GM19193 (cell line): ENCODE data around the gene FBXL16.

Experiments
- POLR2A ChIP-seq: IDR thresholded peaks from 4 replicates; pipeline ENCODE4 v1.6.1; 2011; ENCODE audit not compliant: insufficient read depth, insufficient read length; ENCODE audit errors: extremely low read depth

Gene FBXL16

GRCh38 chr16:728131-728889 lies 22.7 kb upstream of the FBXL16 start:
- no peak for TF ChIP-seq POLR2A

- peak; percentile 24 for TF ChIP-seq POLR2A
These were observed 21.8 kb upstream of the FBXL16 start for GRCh38 chr16:727291-727977.

DNA sequence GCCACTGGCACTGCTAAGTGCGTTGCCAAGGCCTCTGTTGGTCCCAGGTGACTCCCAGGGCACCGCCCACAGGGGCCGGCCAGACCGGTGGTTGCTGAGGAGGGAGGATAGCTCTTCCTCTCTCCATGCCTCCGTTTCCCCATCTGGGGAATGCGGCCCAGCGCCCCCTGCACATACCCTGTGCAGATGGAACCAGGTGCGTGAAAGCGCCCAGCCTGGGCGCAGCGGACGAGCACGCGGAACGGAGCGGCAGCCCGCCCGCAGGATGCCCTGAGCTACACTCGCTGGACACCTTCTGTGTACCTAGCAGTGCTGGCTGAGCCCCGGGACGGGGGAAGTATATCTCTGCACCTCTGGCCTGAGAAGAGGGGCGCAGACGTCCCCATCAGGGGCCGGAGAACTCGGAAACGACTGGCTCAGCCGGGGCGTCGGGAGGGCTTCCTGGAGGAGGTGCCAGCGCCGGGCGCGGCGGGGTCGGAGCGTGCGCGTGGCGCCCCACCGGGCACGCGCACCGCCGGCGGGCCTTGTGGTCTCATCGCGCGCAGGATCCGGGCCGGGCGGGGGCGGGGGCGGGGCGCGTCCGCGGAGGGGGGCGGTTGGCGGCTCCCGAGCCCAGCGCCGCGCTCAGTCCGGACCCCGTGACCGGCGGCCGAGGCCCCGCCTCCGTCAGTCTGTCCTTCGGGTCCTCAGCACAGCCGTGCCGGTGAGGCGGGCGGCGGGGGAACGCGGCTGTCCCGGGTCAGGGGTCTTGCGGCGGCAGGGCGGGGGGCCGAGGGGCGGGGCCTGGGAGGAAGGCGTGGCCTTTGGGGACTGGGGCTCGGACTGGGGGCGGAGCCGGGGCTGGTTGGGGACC lies 21.1 kb upstream of the FBXL16 start, which contains the start of the genes CCDC78 and HAGHL:
CCDC78 (minus strand) TSS at position 6 of the 853 bp plus-strand sequence. CDS start 76 bp downstream, outside the sequence.
HAGHL (plus strand) TSS at position 669 of the 853 bp plus-strand sequence. CDS start 404 bp downstream, outside the sequence.
- peak; percentile 22 for TF ChIP-seq POLR2A

- no peak for TF ChIP-seq POLR2A
These were observed 20.5 kb upstream of the FBXL16 start for GRCh38 chr16:726188-726437.

- no peak for TF ChIP-seq POLR2A
These were observed 20.0 kb upstream of the FBXL16 start for GRCh38 chr16:725463-726187.

- no peak for TF ChIP-seq POLR2A
These were observed 19.4 kb upstream of the FBXL16 start for GRCh38 chr16:725041-725376.

DNA sequence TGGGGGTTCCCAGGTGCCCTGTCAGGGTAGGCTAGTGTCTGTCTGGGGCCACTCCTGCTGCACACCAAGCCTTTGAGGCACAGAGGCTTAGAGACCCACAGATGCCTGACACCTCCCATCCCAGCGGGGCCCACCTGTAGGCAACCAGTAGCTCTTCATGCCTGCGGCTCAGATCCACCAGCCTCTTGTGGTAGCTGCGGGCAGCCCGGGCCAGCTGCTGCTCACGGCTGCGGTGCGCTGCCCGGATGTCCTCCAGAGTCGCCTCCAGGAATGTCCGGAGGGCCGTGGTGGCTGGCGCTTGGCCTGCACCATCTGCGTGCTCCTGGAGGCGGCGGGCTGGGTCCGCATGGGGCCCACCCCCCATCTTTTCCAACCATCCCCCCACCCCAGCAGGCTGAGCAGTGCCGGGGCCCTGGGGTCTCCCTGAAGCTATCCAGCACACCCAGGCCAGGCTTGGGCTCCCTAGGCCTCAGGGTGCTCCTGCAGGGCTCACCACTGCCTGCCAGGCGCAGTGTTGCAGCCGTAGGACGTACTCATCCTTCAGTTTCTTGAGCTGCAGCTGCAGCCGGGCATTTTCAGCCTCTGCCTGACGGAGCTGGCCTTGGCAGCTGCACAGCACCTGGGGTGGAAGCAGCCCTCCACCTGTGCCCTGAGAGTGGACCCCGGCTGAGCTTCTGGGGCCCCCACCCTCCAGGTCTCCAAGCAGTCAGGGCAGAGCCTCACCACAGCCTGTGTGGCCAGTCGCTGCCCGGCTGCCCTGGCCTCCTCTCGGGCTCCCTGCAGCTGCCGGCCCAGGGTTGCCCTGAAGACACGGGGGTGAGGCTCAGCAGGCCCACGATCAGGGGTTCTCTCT lies 18.8 kb upstream of the FBXL16 start:
- TF ChIP-seq POLR2A = no peak

- TF ChIP-seq POLR2A = no peak
These were observed 18.1 kb upstream of the FBXL16 start for GRCh38 chr16:723695-724094.

GRCh38 chr16:722835-723633 lies 17.4 kb upstream of the FBXL16 start:
- peak; percentile 32 for TF ChIP-seq POLR2A

DNA sequence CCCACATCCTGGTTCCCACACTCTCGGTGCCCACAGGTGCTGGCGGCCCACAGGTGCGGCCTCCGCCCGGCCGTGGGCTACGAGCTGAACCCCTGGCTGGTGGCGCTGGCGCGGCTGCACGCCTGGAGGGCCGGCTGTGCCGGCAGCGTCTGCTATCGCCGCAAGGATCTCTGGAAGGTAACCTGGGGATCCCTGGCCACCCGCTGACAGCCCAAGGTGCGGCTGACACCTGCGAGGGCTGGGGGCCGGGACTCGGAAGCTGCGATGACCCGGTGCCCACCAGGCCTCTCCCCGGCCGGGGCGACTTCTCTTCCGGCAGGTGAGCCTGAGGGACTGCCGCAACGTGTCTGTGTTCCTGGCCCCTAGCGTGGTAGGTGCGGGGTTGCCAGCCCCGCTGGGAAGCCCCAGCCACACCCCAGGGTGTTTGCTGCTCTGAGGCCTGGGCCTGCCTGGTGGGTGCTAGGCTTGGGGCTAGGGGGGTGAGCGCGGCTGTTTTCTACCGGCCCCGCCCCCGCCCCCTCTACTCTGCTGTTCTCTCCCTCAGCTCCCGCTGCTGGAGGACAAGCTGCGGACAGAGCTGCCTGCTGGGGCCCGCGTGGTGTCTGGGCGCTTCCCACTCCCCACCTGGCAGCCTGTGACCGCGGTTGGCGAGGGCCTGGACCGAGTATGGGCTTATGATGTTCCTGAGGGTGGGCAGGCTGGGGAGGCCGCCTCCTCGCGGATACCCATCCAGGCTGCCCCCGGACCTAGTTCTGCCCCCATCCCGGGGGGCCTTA lies 16.4 kb upstream of the FBXL16 start:
- no peak for TF ChIP-seq POLR2A

- TF ChIP-seq POLR2A = peak; percentile 97
These were observed 15.6 kb upstream of the FBXL16 start, which contains the start of gene ANTKMT for GRCh38 chr16:720990-721764. TSS of gene ANTKMT (plus strand) at chr16:721146. CDS start at chr16:721275, 129 bp downstream.
